NCI-H2171 treated with DMSO at 0.1 percent for 48 hours (cell line): ENCODE measurements around the gene SCARF2.
"Not testable (repeated sequence)": the region's sequence is repeated elsewhere in the genome, so short reads cannot be mapped to it uniquely, and the experiment has no call there.

Source experiments
- DNase-seq: peaks from one replicate; lab custom pipeline; 2025; lab: John Stamatoyannopoulos, UW

SCARF2 gene

GRCh38 chr22:20427104-20427944, 10.3 kb downstream of the SCARF2 start:
- DNase-seq: no peak

- no peak for DNase-seq
Observed at GRCh38 chr22:20426259-20426615, 11.4 kb downstream of the SCARF2 start.

- DNase-seq: no peak
Observed at GRCh38 chr22:20425566-20426258, 11.9 kb downstream of the SCARF2 start.

- DNase-seq: no peak
Observed at GRCh38 chr22:20424932-20425565, 12.6 kb downstream of the SCARF2 start.

GRCh38 chr22:20424568-20424931, 13.1 kb downstream of the SCARF2 start:
- no peak for DNase-seq

- DNase-seq: no peak
Observed at GRCh38 chr22:20423906-20424551, 13.6 kb downstream of the SCARF2 start.

GRCh38 chr22:20423008-20423905, 14.4 kb downstream of the SCARF2 start:
- DNase-seq: no peak

- no peak for DNase-seq
Observed at GRCh38 chr22:20422271-20423007, 15.2 kb downstream of the SCARF2 start.

GRCh38 chr22:20421507-20421874, 16.1 kb downstream of the SCARF2 start:
- DNase-seq: no peak

GRCh38 chr22:20420157-20420842, 17.3 kb downstream of the SCARF2 start:
- no peak for DNase-seq

- DNase-seq: no peak
Observed at GRCh38 chr22:20419664-20419951, 18.0 kb downstream of the SCARF2 start.

GRCh38 chr22:20418211-20418788, 19.3 kb downstream of the SCARF2 start:
- peak; percentile 58 for DNase-seq

- not testable (repeated sequence) for DNase-seq
Observed at GRCh38 chr22:20415699-20416098, 21.9 kb downstream of the SCARF2 start.

- not testable (repeated sequence) for DNase-seq
Observed at GRCh38 chr22:20415241-20415640, 22.4 kb downstream of the SCARF2 start.

GRCh38 chr22:20414450-20414849, 23.2 kb downstream of the SCARF2 start:
- DNase-seq: no peak

- DNase-seq: no peak
Observed at GRCh38 chr22:20414059-20414440, 23.6 kb downstream of the SCARF2 start.

GRCh38 chr22:20413217-20414058, 24.2 kb downstream of the SCARF2 start:
- DNase-seq: no peak

- no peak for DNase-seq
Observed at GRCh38 chr22:20412474-20413216, 25.0 kb downstream of the SCARF2 start.
